NCI-H2171 treated with DMSO at 0.1 percent for 48 hours (cell line): ENCODE measurements around the gene PIP5K1B.

Experiments used
- DNase-seq: peaks from one replicate; lab custom pipeline; 2025; lab: John Stamatoyannopoulos, UW

The PIP5K1B gene

GRCh38 chr9:68819065-68819464 lies 114.0 kb downstream of the PIP5K1B start:
- no peak for DNase-seq

- no peak for DNase-seq
Observed at GRCh38 chr9:68821911-68822310, 116.9 kb downstream of the PIP5K1B start.

- DNase-seq, result no peak
Observed at GRCh38 chr9:68822596-68823165, 117.6 kb downstream of the PIP5K1B start.

GRCh38 chr9:68825762-68826472 lies 120.9 kb downstream of the PIP5K1B start:
- no peak for DNase-seq

- DNase-seq, result no peak
Observed at GRCh38 chr9:68827837-68828744, 123.1 kb downstream of the PIP5K1B start.

- DNase-seq, result no peak
Observed at GRCh38 chr9:68832101-68832500, 127.1 kb downstream of the PIP5K1B start.

GRCh38 chr9:68832861-68833518 lies 128.0 kb downstream of the PIP5K1B start:
- no peak for DNase-seq

GRCh38 chr9:68834931-68835520 lies 130.0 kb downstream of the PIP5K1B start:
- no peak for DNase-seq

GRCh38 chr9:68836788-68837187 lies 131.7 kb downstream of the PIP5K1B start:
- DNase-seq, result no peak

GRCh38 chr9:68838245-68838644 lies 133.2 kb downstream of the PIP5K1B start:
- no peak for DNase-seq

GRCh38 chr9:68841276-68842052 lies 136.4 kb downstream of the PIP5K1B start:
- no peak for DNase-seq

GRCh38 chr9:68842568-68842967 lies 137.5 kb downstream of the PIP5K1B start:
- no peak for DNase-seq

GRCh38 chr9:68843239-68843638 lies 138.2 kb downstream of the PIP5K1B start:
- DNase-seq, result no peak

- no peak for DNase-seq
Observed at GRCh38 chr9:68844157-68844556, 139.1 kb downstream of the PIP5K1B start.

GRCh38 chr9:68844631-68845612 lies 139.9 kb downstream of the PIP5K1B start:
- peak; percentile 0 for DNase-seq

- DNase-seq, result no peak
Observed at GRCh38 chr9:68847765-68848164, 142.7 kb downstream of the PIP5K1B start.

- no peak for DNase-seq
Observed at GRCh38 chr9:68851657-68852056, 146.6 kb downstream of the PIP5K1B start.

GRCh38 chr9:68852941-68853340 lies 147.9 kb downstream of the PIP5K1B start:
- no peak for DNase-seq

- no peak for DNase-seq
Observed at GRCh38 chr9:68859347-68859746, 154.3 kb downstream of the PIP5K1B start.

- DNase-seq, result no peak
Observed at GRCh38 chr9:68860419-68860818, 155.4 kb downstream of the PIP5K1B start.
